ENCODE results near the gene DNAAF1.
"Not testable (repeated sequence)": the region's sequence is repeated elsewhere in the genome, so short reads cannot be mapped to it uniquely, and the experiment has no call there.

DNA sequence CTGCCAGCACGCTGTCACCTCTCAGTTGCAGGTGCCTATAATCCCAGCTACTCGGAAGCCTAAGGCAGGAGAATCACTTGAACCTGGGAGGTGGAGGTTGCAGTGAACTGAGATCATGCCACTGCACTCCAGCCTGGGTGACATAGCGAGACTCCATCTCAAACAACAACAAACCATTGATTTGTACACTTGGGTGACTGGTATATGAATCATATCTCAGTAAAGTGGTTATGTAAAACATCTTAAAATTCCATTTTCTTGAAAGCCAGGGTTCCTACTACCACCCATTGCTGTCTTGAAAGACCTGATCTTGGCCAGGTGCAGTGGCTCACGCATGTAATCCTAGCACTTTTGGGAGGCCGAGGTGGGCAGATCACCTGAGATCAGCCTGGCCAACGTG, 60.0 kb downstream of the DNAAF1 start:
- TF ChIP-seq, protein P1, sequence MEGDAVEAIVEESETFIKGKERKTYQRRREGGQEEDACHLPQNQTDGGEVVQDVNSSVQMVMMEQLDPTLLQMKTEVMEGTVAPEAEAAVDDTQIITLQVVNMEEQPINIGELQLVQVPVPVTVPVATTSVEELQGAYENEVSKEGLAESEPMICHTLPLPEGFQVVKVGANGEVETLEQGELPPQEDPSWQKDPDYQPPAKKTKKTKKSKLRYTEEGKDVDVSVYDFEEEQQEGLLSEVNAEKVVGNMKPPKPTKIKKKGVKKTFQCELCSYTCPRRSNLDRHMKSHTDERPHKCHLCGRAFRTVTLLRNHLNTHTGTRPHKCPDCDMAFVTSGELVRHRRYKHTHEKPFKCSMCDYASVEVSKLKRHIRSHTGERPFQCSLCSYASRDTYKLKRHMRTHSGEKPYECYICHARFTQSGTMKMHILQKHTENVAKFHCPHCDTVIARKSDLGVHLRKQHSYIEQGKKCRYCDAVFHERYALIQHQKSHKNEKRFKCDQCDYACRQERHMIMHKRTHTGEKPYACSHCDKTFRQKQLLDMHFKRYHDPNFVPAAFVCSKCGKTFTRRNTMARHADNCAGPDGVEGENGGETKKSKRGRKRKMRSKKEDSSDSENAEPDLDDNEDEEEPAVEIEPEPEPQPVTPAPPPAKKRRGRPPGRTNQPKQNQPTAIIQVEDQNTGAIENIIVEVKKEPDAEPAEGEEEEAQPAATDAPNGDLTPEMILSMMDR (IDR thresholded peaks at IDR 0.05): not testable (repeated sequence)
- not testable (repeated sequence) for TF ChIP-seq POLR2A (IDR thresholded peaks at IDR 0.05)
